Measurements from ENCODE around the gene DLGAP1.

DNA sequence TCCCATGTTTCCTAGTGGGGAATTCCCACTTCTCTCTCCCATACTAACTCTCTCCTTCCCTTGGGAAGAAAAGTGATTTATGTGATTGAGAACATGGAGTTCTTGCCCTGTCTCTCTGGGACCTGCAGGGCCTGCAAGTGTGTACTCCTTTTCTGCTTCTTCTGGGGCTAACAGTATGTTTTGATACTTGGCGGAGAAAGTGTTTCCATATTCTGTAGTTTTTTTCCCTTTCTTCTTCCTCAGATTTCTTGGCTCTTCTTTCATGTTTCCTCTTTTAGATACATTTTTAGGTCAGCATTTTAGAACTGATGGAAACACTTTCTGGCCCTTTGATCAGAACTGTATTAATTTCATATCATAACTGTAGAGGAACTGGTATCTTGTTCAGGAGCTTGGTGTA, 352.2 kb downstream of the DLGAP1 start:
- no peak for TF ChIP-seq TCF7L2 (IDR thresholded peaks at IDR 0.05; ENCODE audit: borderline replicate concordance, low read depth, low read length)
- TF ChIP-seq, protein P1, sequence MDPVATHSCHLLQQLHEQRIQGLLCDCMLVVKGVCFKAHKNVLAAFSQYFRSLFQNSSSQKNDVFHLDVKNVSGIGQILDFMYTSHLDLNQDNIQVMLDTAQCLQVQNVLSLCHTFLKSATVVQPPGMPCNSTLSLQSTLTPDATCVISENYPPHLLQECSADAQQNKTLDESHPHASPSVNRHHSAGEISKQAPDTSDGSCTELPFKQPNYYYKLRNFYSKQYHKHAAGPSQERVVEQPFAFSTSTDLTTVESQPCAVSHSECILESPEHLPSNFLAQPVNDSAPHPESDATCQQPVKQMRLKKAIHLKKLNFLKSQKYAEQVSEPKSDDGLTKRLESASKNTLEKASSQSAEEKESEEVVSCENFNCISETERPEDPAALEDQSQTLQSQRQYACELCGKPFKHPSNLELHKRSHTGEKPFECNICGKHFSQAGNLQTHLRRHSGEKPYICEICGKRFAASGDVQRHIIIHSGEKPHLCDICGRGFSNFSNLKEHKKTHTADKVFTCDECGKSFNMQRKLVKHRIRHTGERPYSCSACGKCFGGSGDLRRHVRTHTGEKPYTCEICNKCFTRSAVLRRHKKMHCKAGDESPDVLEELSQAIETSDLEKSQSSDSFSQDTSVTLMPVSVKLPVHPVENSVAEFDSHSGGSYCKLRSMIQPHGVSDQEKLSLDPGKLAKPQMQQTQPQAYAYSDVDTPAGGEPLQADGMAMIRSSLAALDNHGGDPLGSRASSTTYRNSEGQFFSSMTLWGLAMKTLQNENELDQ (tag by site-specific recombination; IDR thresholded peaks at IDR 0.05; ENCODE audit: low read depth) = no peak
- TF ChIP-seq, protein P2, sequence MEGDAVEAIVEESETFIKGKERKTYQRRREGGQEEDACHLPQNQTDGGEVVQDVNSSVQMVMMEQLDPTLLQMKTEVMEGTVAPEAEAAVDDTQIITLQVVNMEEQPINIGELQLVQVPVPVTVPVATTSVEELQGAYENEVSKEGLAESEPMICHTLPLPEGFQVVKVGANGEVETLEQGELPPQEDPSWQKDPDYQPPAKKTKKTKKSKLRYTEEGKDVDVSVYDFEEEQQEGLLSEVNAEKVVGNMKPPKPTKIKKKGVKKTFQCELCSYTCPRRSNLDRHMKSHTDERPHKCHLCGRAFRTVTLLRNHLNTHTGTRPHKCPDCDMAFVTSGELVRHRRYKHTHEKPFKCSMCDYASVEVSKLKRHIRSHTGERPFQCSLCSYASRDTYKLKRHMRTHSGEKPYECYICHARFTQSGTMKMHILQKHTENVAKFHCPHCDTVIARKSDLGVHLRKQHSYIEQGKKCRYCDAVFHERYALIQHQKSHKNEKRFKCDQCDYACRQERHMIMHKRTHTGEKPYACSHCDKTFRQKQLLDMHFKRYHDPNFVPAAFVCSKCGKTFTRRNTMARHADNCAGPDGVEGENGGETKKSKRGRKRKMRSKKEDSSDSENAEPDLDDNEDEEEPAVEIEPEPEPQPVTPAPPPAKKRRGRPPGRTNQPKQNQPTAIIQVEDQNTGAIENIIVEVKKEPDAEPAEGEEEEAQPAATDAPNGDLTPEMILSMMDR (tag by site-specific recombination; IDR thresholded peaks at IDR 0.05) = no peak
